T-cell (primary cell): ENCODE measurements around the gene SPAG17. TPM values are rescaled to one million over a fixed set of nuclear protein-coding genes. Genes with fewer than 3 reads are reported as not detected.

ENCODE experiments used
- ATAC-seq, 4 experiments: fragments of 200-7000 bp in 3 of 4; fragments of 150-1000 bp in 1 of 4; cut with Tn5 transposase; replicated peaks in 1 of 4; 1 replicate in 3 of 4; 2 replicates in 1 of 4; pipeline ENCODE4 v1.10.0; 2021; ENCODE audit warnings: moderate library complexity in 3 of 4, mild to moderate bottlenecking in 2 of 4, moderate number of reproducible peaks in 1 of 4
- CTCF ChIA-PET, 2 donors: fragments of 300-600 bp; sonication (Branson Sonifier 250); formaldehyde crosslinking; loops; one replicate each; lab custom pipeline; 2022; ENCODE audit warnings: antibody characterized with exemption in 2 of 2; lab: Charles Lee
- POLR2A ChIA-PET, 2 donors: fragments of 300-600 bp; sonication (Branson Sonifier 250); formaldehyde crosslinking; loops; one replicate each; lab custom pipeline; 2022; ENCODE audit warnings: antibody characterized with exemption in 2 of 2; lab: Charles Lee
- DNase-seq, 35 experiments: peaks; one replicate each; pipeline versions ENCODE4 v3.0.0 to v3.0.0-alpha.2; 2013 to 2023
- H3K27ac ChIP-seq: one replicate; pipeline ENCODE4 v1.5.1; 2013; ENCODE audit warnings: low read length
- H3K27me3 ChIP-seq, 2 experiments: replicated peaks in 1 of 2; 1 replicate in 1 of 2; 2 replicates in 1 of 2; pipeline versions ENCODE4 v1.6.1 to v1.7.0; 2013; ENCODE audit warnings: low read length in 1 of 2, mixed read lengths in 1 of 2; ENCODE audit not compliant: control insufficient read depth in 2 of 2, insufficient read depth in 2 of 2; ENCODE audit errors: extremely low read depth in 1 of 2
- H3K36me3 ChIP-seq, 2 donors: 1 replicate in 1 of 2; 2 replicates in 1 of 2; pipeline versions ENCODE4 v1.6.1 to v1.7.0; 2013; ENCODE audit warnings: low read length in 1 of 2; ENCODE audit not compliant: control insufficient read depth in 2 of 2, insufficient read depth in 1 of 2; ENCODE audit errors: extremely low read depth in 1 of 2
- H3K4me1 ChIP-seq, 2 experiments: 1 replicate in 1 of 2; 2 replicates in 1 of 2; pipeline versions ENCODE4 v1.6.1 to v1.7.0; 2013; ENCODE audit warnings: low read length in 2 of 2, mixed read lengths in 1 of 2; ENCODE audit not compliant: insufficient read depth in 2 of 2, control insufficient read depth in 1 of 2; ENCODE audit errors: extremely low read depth in 1 of 2
- H3K4me3 ChIP-seq, 2 donors: 1 replicate in 1 of 2; 2 replicates in 1 of 2; pipeline versions ENCODE4 v1.5.1 to v1.7.0; 2013; ENCODE audit warnings: mild to moderate bottlenecking in 2 of 2, low read length in 1 of 2, moderate library complexity in 1 of 2; ENCODE audit not compliant: control insufficient read depth in 1 of 2; ENCODE audit errors: extremely low read depth in 1 of 2
- H3K9me3 ChIP-seq: 2 replicates; pipeline ENCODE4 v1.7.0; 2013
- H3K27ac Mint-ChIP-seq, 2 donors: one replicate each; pipeline ENCODE4 v1.8.0; 2020 to 2021; ENCODE audit warnings: mild to moderate bottlenecking in 2 of 2, mixed read lengths in 2 of 2
- H3K27me3 Mint-ChIP-seq, 2 donors: one replicate each; pipeline ENCODE4 v1.8.0; 2021 to 2022; ENCODE audit warnings: mixed read lengths in 2 of 2
- H3K36me3 Mint-ChIP-seq: one replicate; pipeline ENCODE4 v1.8.0; 2021; ENCODE audit warnings: mixed read lengths
- H3K4me1 Mint-ChIP-seq, 3 donors: one replicate each; pipeline ENCODE4 v1.8.0; 2020 to 2022; ENCODE audit warnings: mixed read lengths in 3 of 3, mild to moderate bottlenecking in 1 of 3
- H3K4me3 Mint-ChIP-seq, 3 donors: one replicate each; pipeline ENCODE4 v1.8.0; 2020 to 2022; ENCODE audit warnings: mild to moderate bottlenecking in 3 of 3, mixed read lengths in 3 of 3, moderate library complexity in 3 of 3
- H3K9me3 Mint-ChIP-seq, 3 donors: one replicate each; pipeline ENCODE4 v1.8.0; 2020 to 2022; ENCODE audit warnings: mixed read lengths in 3 of 3
- WGBS: methylation state at CpG from one replicate; pipeline ENCODE4 v1.1.5; 2013; ENCODE audit warnings: missing lambda C conversion rate; ENCODE audit not compliant: insufficient coverage; 5-methylcytosine and 5-hydroxymethylcytosine counted together
- total RNA-seq, 35 experiments: library from RNA in 6 of 35; stranded (reverse) in 6 of 35; fragments of 120-200 nt in 1 of 35; gene quantifications; one replicate each; pipeline versions ENCODE4 v1.2.1 to v1.2.4 and lab custom pipeline; 2013 to 2026

The SPAG17 gene
- total RNA-seq, 5 donors from 2014 or later (not counting 1 experiment from before 2014, with no cell fraction given): not detected

GRCh38 chr1:118118873-118119463 is 66.1 kb downstream of the SPAG17 start:
- DNase-seq: no peak
- 100% methylated on average over 1 of the region's 2 CpGs for WGBS
- H3K9me3 ChIP-seq: no peaks in the 10 kb centered on the region
- H3K36me3 Mint-ChIP-seq: no peaks in the 10 kb centered on the region
- ChIA-PET POLR2A (no interaction called here), CTCF (no interaction called here)
- H3K4me1 ChIP-seq: no peaks in the 10 kb centered on the region
- H3K4me1 Mint-ChIP-seq: no peaks in the 10 kb centered on the region
- no peak overlapping the region for H3K4me3 ChIP-seq
- peaks cover 3 to 5% of the 10 kb centered on the region in 2 donors for H3K27me3 Mint-ChIP-seq
- no peaks in the 10 kb centered on the region for H3K9me3 Mint-ChIP-seq
- H3K27ac Mint-ChIP-seq: no peak overlapping the region
- no peaks in the 10 kb centered on the region for H3K27me3 ChIP-seq
- no peaks in the 10 kb centered on the region for H3K36me3 ChIP-seq
- no peak for ATAC-seq
- H3K27ac ChIP-seq: no peak overlapping the region
- no peak overlapping the region for H3K4me3 Mint-ChIP-seq

GRCh38 chr1:118118469-118118868 is 66.6 kb downstream of the SPAG17 start:
- no peaks in the 10 kb centered on the region for H3K4me1 ChIP-seq
- Mint-ChIP-seq H3K36me3 (no peaks in the 10 kb centered on the region), H3K27me3 (peaks cover 3 to 5% of the 10 kb centered on the region in 2 donors), H3K4me1 (no peaks in the 10 kb centered on the region), H3K9me3 (no peaks in the 10 kb centered on the region), H3K4me3 (no peak overlapping the region), H3K27ac (no peak overlapping the region)
- ChIA-PET POLR2A (no interaction called here), CTCF (no interaction called here)
- DNase-seq (no peak), ATAC-seq (no peak)
- H3K9me3 ChIP-seq: no peaks in the 10 kb centered on the region
- H3K36me3 ChIP-seq: no peaks in the 10 kb centered on the region
- 62% methylated on average over 5 of the region's 5 CpGs for WGBS
- no peaks in the 10 kb centered on the region for H3K27me3 ChIP-seq
- H3K27ac ChIP-seq: no peak overlapping the region
- no peak overlapping the region for H3K4me3 ChIP-seq

- DNase-seq (no peak), ATAC-seq (no peak)
- Histone ChIP-seq H3K4me3 (no peak overlapping the region), H3K9me3 (no peaks in the 10 kb centered on the region), H3K36me3 (no peaks in the 10 kb centered on the region), H3K27ac (no peak overlapping the region), H3K27me3 (no peaks in the 10 kb centered on the region), H3K4me1 (no peaks in the 10 kb centered on the region)
- CTCF ChIA-PET: no interaction called here
- POLR2A ChIA-PET: no interaction called here
- Mint-ChIP-seq H3K4me1 (no peaks in the 10 kb centered on the region), H3K4me3 (no peak overlapping the region), H3K9me3 (no peaks in the 10 kb centered on the region), H3K27ac (no peak overlapping the region), H3K27me3 (peaks cover under 1 to 4% of the 10 kb centered on the region in 2 donors), H3K36me3 (no peaks in the 10 kb centered on the region)
- WGBS: 69% methylated on average over 3 of the region's 4 CpGs
Observed at GRCh38 chr1:118117521-118117920, 67.5 kb downstream of the SPAG17 start.

GRCh38 chr1:118116909-118117308 is 68.1 kb downstream of the SPAG17 start:
- Histone ChIP-seq H3K9me3 (no peaks in the 10 kb centered on the region), H3K36me3 (no peaks in the 10 kb centered on the region), H3K27me3 (no peaks in the 10 kb centered on the region), H3K4me1 (no peaks in the 10 kb centered on the region), H3K27ac (no peak overlapping the region), H3K4me3 (no peak overlapping the region)
- DNase-seq (no peak), ATAC-seq (no peak)
- Mint-ChIP-seq H3K4me3 (no peak overlapping the region), H3K9me3 (no peaks in the 10 kb centered on the region), H3K27me3 (peaks cover 0 to 4% of the 10 kb centered on the region in 2 donors), H3K4me1 (no peaks in the 10 kb centered on the region), H3K27ac (no peak overlapping the region), H3K36me3 (no peaks in the 10 kb centered on the region)
- ChIA-PET CTCF (no interaction called here), POLR2A (no interaction called here)
- 38% methylated on average over 1 of the region's 4 CpGs for WGBS

- WGBS: 73% methylated on average over 4 of the region's 5 CpGs
- Histone ChIP-seq H3K9me3 (no peaks in the 10 kb centered on the region), H3K27ac (no peak overlapping the region), H3K4me1 (no peaks in the 10 kb centered on the region), H3K27me3 (no peaks in the 10 kb centered on the region), H3K36me3 (no peaks in the 10 kb centered on the region), H3K4me3 (no peak overlapping the region)
- no peak for DNase-seq
- H3K4me3 Mint-ChIP-seq: no peak overlapping the region
- peaks cover 0 to 4% of the 10 kb centered on the region in 2 donors for H3K27me3 Mint-ChIP-seq
- ATAC-seq: no peak
- CTCF ChIA-PET: no interaction called here
- POLR2A ChIA-PET: no interaction called here
- H3K4me1 Mint-ChIP-seq: no peaks in the 10 kb centered on the region
- H3K27ac Mint-ChIP-seq: no peak overlapping the region
- H3K9me3 Mint-ChIP-seq: no peaks in the 10 kb centered on the region
- H3K36me3 Mint-ChIP-seq: no peaks in the 10 kb centered on the region
Observed at GRCh38 chr1:118116401-118116800, 68.6 kb downstream of the SPAG17 start.

- ChIA-PET CTCF (no interaction called here), POLR2A (no interaction called here)
- Mint-ChIP-seq H3K4me3 (no peak overlapping the region), H3K36me3 (no peaks in the 10 kb centered on the region), H3K27ac (no peak overlapping the region), H3K4me1 (no peaks in the 10 kb centered on the region), H3K9me3 (no peaks in the 10 kb centered on the region), H3K27me3 (peaks cover 0 to 4% of the 10 kb centered on the region in 2 donors)
- Histone ChIP-seq H3K36me3 (no peaks in the 10 kb centered on the region), H3K9me3 (no peaks in the 10 kb centered on the region), H3K4me3 (no peak overlapping the region), H3K27ac (no peak overlapping the region), H3K27me3 (no peaks in the 10 kb centered on the region), H3K4me1 (no peaks in the 10 kb centered on the region)
- no peak for DNase-seq
- WGBS: 100% methylated on average over 1 of the region's 6 CpGs
- ATAC-seq: no peak
Observed at GRCh38 chr1:118115567-118116295, 69.3 kb downstream of the SPAG17 start.
